Keratinocyte (primary cell): Measurements from ENCODE around the gene NALF2.

Experiments
- CTCF ChIP-seq, 3 experiments: IDR thresholded peaks in 1 of 3; conservative IDR thresholded peaks in 1 of 3; optimal IDR thresholded peaks in 1 of 3; 2 replicates in 2 of 3; 3 replicates in 1 of 3; pipeline versions ENCODE3 to v1.5.1; 2011; ENCODE audit warnings: low read length in 3 of 3, mild to moderate bottlenecking in 3 of 3, moderate library complexity in 2 of 3, control low read depth in 1 of 3, inconsistent platforms in 1 of 3; ENCODE audit not compliant: insufficient read depth in 2 of 3; ENCODE audit errors: extremely low read depth in 1 of 3
- EZH2 ChIP-seq: IDR thresholded peaks from one replicate; pipeline ENCODE4 v1.6.1; 2012; ENCODE audit warnings: inconsistent platforms, mild to moderate bottlenecking, low read length, moderate library complexity

- TF ChIP-seq CTCF (optimal IDR thresholded peaks at IDR 0.05 in 1 of 3, IDR thresholded peaks at IDR 0.05 in 1 of 3, conservative IDR thresholded peaks at IDR 0.05 in 1 of 3; ENCODE audit: extremely low read depth in 1 of 3, insufficient read depth in 2 of 3, low read length in 3 of 3), result no peak
- TF ChIP-seq EZH2, result no peak
Observed at GRCh38 chrX:69505772-69506616, 1.9 kb downstream of the NALF2 start.
